ENCODE measurements around the gene PEX16.

The PEX16 gene

DNA sequence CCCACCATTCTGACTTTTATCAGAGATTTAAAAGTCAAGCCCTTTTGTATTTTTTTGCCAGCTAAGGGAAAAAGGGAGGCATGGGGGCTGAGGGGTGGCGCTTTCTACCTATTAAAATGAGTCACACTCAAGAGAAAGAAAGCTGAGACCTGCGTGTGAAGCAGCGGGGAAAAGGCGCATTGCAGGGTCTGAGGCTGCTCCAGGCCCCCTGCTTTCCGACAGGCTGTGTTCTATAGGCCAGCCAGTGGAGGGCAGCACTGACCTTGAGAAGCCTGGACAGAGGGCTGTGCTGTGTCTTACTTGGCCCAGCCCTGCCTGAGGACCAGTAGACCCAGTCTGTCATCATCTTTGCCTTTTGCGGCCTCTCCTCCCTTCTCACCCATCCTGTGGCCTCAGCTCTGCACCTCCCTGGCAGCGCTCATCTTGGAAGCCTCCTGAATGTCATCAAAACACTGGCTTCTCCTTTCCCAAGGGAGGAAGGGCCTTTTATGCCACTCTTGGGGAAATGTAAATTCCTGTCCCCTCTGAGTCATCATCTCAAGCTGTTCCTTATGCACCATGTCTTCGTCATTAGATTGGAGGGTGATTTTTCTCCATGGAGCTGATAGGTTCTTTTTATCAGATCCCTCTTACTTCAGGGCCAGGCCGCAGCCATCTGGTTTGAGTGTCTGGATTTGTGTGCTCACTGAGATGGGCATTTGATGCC is 44.9 kb downstream of the PEX16 start:
- peak; percentile 66 to 69 (median 67) for DNase-seq

GRCh38 chr11:45871638-45872037 is 46.0 kb downstream of the PEX16 start:
- no peak for DNase-seq

GRCh38 chr11:45870706-45871105 is 47.0 kb downstream of the PEX16 start:
- no peak for DNase-seq

DNA sequence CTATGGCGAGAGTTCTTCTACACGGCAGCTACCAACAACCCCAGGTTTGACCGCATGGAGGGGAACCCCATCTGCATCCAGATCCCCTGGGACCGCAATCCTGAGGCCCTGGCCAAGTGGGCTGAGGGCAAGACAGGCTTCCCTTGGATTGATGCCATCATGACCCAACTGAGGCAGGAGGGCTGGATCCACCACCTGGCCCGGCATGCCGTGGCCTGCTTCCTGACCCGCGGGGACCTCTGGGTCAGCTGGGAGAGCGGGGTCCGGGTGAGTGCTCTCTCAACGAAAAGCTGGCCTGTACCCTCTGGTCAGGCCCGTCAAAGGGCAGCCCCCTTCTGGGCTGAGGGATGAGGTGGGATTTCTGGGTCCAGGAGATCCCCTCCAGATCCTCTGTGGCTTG is 48.1 kb downstream of the PEX16 start:
- DNase-seq: no peak

DNA sequence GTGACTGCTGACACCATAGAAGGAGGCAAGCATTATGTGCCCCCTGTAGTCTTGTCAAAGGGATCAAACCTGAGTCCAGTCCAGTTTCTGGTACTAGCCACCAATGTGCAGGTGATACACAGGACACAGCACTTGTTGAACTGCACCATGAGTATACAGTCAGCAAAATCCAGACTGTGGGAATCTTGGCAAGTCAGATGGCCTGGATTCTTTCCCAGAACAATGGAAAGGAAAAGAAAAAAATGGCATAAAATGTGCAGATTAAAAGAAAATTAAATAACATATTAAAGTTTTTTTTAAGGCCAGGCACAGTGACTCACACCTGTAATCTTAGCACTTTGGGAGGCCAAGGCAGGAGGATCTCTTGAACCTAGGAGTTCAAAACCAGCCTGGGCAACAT is 53.6 kb downstream of the PEX16 start:
- no peak for DNase-seq

GRCh38 chr11:45860764-45861510 is 56.7 kb downstream of the PEX16 start:
- no peak for DNase-seq

DNA sequence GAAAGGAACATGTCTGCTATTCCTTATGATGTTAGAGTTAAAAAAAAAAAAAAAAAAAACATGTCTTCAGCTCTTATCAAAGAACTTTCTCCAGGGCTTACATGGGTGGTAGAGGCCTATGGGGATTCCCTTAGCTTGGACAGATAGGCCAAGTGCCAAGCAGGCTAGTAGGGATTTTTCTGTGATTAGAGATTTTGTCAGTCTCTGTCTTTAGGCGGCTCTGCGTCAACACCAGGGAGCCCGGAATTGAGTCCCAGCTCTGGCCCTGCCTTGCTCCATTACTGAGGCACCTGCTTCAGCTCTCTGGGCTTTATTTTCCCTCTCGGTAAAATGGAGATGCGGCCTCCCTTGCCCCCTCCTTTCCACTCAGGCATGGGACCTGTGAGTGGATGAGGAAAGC is 57.3 kb downstream of the PEX16 start:
- DNase-seq: no peak
